MM.1S (cell line): ENCODE results near the gene NCOA5.

Experiments
- CTCF ChIP-seq: fragments of 300-600 bp; sonication (generic); IDR thresholded peaks from 2 replicates; pipeline ENCODE4 v1.5.1; 2016; ENCODE audit warnings: antibody characterized with exemption, low read length, mixed read lengths
- EZH2 ChIP-seq: fragments of 300-600 bp; sonication (generic); optimal IDR thresholded peaks from 2 replicates; pipeline ENCODE3; 2017; ENCODE audit warnings: low read depth, mild to moderate bottlenecking, antibody characterized with exemption, low read length, mixed read lengths

- TF ChIP-seq EZH2 (no peak), CTCF (no peak)
Measured at GRCh38 chr20:46060301-46060881, 29.4 kb downstream of the NCOA5 start.
